LNCaP clone FGC (cell line): ENCODE results near the gene CFAP73.

Experiments
- DNase-seq: peaks from one replicate; pipeline ENCODE4 v3.0.0-alpha.2; 2011; ENCODE audit warnings: low read depth
- H3K4me3 ChIP-seq: 2 replicates; pipeline ENCODE4 v1.5.1; 2011; ENCODE audit warnings: mild to moderate bottlenecking, low read depth, low read length, control low read depth
- TF ChIP-seq, protein P1 (sequence below): IDR thresholded peaks from 2 replicates; pipeline ENCODE4 v1.5.1; 2012; ENCODE audit warnings: mild to moderate bottlenecking; ENCODE audit not compliant: control insufficient read depth, insufficient read depth; ENCODE audit errors: extremely low read depth

The CFAP73 gene

GRCh38 chr12:113189361-113189760 lies 39.8 kb downstream of the CFAP73 start:
- DNase-seq = no peak
- TF ChIP-seq, protein P1, sequence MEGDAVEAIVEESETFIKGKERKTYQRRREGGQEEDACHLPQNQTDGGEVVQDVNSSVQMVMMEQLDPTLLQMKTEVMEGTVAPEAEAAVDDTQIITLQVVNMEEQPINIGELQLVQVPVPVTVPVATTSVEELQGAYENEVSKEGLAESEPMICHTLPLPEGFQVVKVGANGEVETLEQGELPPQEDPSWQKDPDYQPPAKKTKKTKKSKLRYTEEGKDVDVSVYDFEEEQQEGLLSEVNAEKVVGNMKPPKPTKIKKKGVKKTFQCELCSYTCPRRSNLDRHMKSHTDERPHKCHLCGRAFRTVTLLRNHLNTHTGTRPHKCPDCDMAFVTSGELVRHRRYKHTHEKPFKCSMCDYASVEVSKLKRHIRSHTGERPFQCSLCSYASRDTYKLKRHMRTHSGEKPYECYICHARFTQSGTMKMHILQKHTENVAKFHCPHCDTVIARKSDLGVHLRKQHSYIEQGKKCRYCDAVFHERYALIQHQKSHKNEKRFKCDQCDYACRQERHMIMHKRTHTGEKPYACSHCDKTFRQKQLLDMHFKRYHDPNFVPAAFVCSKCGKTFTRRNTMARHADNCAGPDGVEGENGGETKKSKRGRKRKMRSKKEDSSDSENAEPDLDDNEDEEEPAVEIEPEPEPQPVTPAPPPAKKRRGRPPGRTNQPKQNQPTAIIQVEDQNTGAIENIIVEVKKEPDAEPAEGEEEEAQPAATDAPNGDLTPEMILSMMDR = no peak
- H3K4me3 ChIP-seq = no peak overlapping the region

GRCh38 chr12:113190761-113191160 lies 41.2 kb downstream of the CFAP73 start:
- no peak overlapping the region for H3K4me3 ChIP-seq
- TF ChIP-seq, protein P1 = no peak
- DNase-seq = no peak

- TF ChIP-seq, protein P1 = no peak
- no peak for DNase-seq
- H3K4me3 ChIP-seq = no peak overlapping the region
Measured at GRCh38 chr12:113191227-113191626, 41.7 kb downstream of the CFAP73 start.

DNA sequence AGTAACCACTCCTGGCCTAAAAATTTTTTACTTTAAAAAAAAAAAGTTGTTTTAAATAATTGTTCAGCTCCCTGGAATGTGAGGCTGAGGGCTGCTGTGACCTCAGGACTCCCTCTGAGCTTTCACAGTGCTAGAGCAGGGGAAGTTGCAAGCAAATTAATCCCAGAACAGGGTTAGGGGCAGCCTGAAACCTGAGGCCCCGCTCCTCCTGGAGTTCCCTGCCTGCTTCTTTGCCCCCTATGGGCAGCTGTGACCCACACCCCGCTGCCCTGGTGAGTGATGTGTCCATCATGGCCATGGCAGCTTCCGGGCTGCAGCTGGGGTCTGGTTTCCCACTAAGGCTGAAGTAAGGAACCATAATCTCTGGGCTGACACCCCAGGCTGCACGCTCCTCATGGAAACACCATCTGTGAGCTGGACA lies 45.5 kb downstream of the CFAP73 start:
- TF ChIP-seq, protein P1 = no peak
- no peak overlapping the region for H3K4me3 ChIP-seq
- no peak for DNase-seq

DNA sequence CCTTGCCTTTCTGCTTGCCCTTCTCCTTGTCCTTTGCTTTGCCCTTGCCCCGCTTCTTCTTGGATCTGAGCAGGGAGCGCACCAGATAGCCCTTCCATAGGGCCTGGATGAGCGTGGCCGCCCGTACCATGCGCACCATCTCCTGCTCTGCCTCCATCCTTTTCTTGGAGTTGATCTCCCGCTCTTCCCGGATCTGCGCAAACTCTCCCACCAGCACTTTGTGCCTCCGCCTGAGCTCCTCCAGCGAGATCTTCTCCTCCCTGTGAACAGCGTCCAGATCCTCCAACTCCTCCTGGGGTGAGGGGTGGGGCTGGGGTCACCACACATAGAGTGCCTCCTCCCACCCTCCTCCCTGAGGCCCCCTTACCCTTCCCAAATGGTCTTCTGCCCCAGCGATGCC lies 46.1 kb downstream of the CFAP73 start:
- H3K4me3 ChIP-seq = no peak overlapping the region
- TF ChIP-seq, protein P1 = no peak

DNA sequence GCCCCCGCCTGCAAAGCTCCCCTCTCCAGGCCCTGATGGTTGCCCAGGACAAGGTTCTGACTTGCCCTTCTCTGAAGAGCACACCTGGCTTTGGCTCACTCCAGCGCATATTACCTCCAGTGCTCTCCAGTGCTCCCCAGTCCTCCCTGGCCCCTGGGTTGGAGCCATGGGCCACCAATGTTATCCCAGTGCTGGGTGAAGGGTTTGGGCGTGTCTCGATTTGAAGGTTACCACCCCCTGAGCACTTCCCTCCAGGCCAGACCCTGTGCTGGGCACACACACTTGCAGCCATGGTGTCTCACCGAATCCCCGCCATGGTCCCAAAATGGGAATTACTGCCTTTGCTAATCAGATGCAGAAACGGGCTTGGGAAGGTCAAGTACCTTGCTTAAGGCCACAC lies 47.1 kb downstream of the CFAP73 start:
- no peak for DNase-seq
- TF ChIP-seq, protein P1 = no peak
- H3K4me3 ChIP-seq = no peak overlapping the region

More for the DNA sequence above, 46.1 kb downstream of the CFAP73 start:
- no peak for DNase-seq

DNA sequence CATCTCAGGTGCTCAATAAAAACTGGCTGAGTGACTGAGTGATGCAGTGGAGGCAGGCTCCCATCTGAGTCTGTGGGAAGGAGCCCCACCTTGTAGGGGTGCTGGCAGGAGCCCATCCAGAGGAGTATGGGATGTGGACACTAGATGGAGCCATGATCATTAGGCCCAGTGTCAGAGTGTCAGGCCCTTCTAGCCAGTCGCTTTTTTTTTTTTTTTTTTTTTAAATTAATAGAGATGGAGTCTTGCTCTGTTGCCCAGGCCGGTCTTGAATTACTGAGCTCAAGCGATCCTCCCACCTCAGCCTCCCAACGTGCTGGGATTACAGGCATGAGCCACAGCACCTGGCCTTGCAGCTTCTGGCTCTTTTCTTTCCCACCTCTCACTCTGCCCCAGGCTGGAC lies 47.5 kb downstream of the CFAP73 start:
- H3K4me3 ChIP-seq = no peak overlapping the region
- DNase-seq = no peak

More for the DNA sequence above, 47.5 kb downstream of the CFAP73 start:
- TF ChIP-seq, protein P1 = peak; percentile 77
